Measurements from ENCODE around the gene OPCML. TPM values are rescaled to one million over a fixed set of nuclear protein-coding genes. Genes with fewer than 3 reads are reported as not detected.

Gene OPCML
- polyA plus RNA-seq, 1 donor from 2014 or later = 11.6 TPM

GRCh38 chr11:132718711-132719671 is 813.3 kb downstream of the OPCML start:
- Histone ChIP-seq H4K20me1 (ENCODE audit: insufficient read depth) (no peaks in the 10 kb centered on the region), H3K9me3 (ENCODE audit: low read length) (no peaks in the 10 kb centered on the region), H3K79me2 (replicated peaks; ENCODE audit: insufficient read depth, low read length) (no peaks in the 10 kb centered on the region), H3K9me2 (ENCODE audit: insufficient read depth, low read length) (no peaks in the 10 kb centered on the region), H3K9ac (ENCODE audit: low read length) (no peak overlapping the region), H3K4me3 (ENCODE audit: low read length) (no peak overlapping the region), H2AFZ (ENCODE audit: low read depth, low read length) (no peak overlapping the region), H3K36me3 (ENCODE audit: insufficient read depth, low read length) (no peaks in the 10 kb centered on the region), H3K4me2 (ENCODE audit: low read length) (no peak overlapping the region), H3K27me3 (ENCODE audit: insufficient read depth, low read depth, low read length) (no peaks in the 10 kb centered on the region), H3K27ac (ENCODE audit: low read length) (no peak overlapping the region), H3F3A (ENCODE audit: insufficient read depth, low read length, poor library complexity, severe bottlenecking) (no peaks in the 10 kb centered on the region)
- TF ChIP-seq POLR2AphosphoS5 (IDR thresholded peaks at IDR 0.05) (no peak), SMC3 (conservative IDR thresholded peaks at IDR 0.05; ENCODE audit: poor library complexity) (no peak), MXI1 (conservative IDR thresholded peaks at IDR 0.05; ENCODE audit: poor library complexity, severe bottlenecking) (no peak), CTCF (IDR thresholded peaks at IDR 0.05; ENCODE audit: poor library complexity, severe bottlenecking) (no peak), REST (IDR thresholded peaks at IDR 0.05; ENCODE audit: borderline replicate concordance) (no peak), TAF1 (IDR thresholded peaks at IDR 0.05; ENCODE audit: low read depth) (no peak), EZH2 (IDR thresholded peaks at IDR 0.05; ENCODE audit: borderline replicate concordance, insufficient read depth, low read length, poor library complexity, severe bottlenecking) (no peak), EP300 (conservative IDR thresholded peaks at IDR 0.05; ENCODE audit: poor library complexity, severe bottlenecking) (no peak), RAD21 (conservative IDR thresholded peaks at IDR 0.05) (no peak)

- TF ChIP-seq TAF1 (IDR thresholded peaks at IDR 0.05; ENCODE audit: low read depth) = no peak
- TF ChIP-seq EZH2 (IDR thresholded peaks at IDR 0.05; ENCODE audit: borderline replicate concordance, insufficient read depth, low read length, poor library complexity, severe bottlenecking) = no peak
- no peak for TF ChIP-seq RAD21 (conservative IDR thresholded peaks at IDR 0.05)
- no peak for TF ChIP-seq CTCF (IDR thresholded peaks at IDR 0.05; ENCODE audit: poor library complexity, severe bottlenecking)
- TF ChIP-seq SMC3 (conservative IDR thresholded peaks at IDR 0.05; ENCODE audit: poor library complexity) = no peak
- TF ChIP-seq EP300 (conservative IDR thresholded peaks at IDR 0.05; ENCODE audit: poor library complexity, severe bottlenecking) = no peak
- no peak for TF ChIP-seq REST (IDR thresholded peaks at IDR 0.05; ENCODE audit: borderline replicate concordance)
- no peak for TF ChIP-seq MXI1 (conservative IDR thresholded peaks at IDR 0.05; ENCODE audit: poor library complexity, severe bottlenecking)
- no peak for TF ChIP-seq POLR2AphosphoS5 (IDR thresholded peaks at IDR 0.05)
- no peaks in the 10 kb centered on the region for H3K9me2 ChIP-seq (ENCODE audit: insufficient read depth, low read length)
- H2AFZ ChIP-seq (ENCODE audit: low read depth, low read length) = no peak overlapping the region
- H4K20me1 ChIP-seq (ENCODE audit: insufficient read depth) = no peaks in the 10 kb centered on the region
- no peaks in the 10 kb centered on the region for H3K36me3 ChIP-seq (ENCODE audit: insufficient read depth, low read length)
- H3K79me2 ChIP-seq (replicated peaks; ENCODE audit: insufficient read depth, low read length) = no peaks in the 10 kb centered on the region
- H3K4me2 ChIP-seq (ENCODE audit: low read length) = no peak overlapping the region
- H3K27ac ChIP-seq (ENCODE audit: low read length) = no peak overlapping the region
- no peaks in the 10 kb centered on the region for H3K27me3 ChIP-seq (ENCODE audit: insufficient read depth, low read depth, low read length)
- no peaks in the 10 kb centered on the region for H3K9me3 ChIP-seq (ENCODE audit: low read length)
- H3K4me3 ChIP-seq (ENCODE audit: low read length) = no peak overlapping the region
- H3K9ac ChIP-seq (ENCODE audit: low read length) = no peak overlapping the region
- H3F3A ChIP-seq (ENCODE audit: insufficient read depth, low read length, poor library complexity, severe bottlenecking) = no peaks in the 10 kb centered on the region
These were observed 814.5 kb downstream of the OPCML start for GRCh38 chr11:132717824-132718223.
